CD4-positive, alpha-beta T cell treated with Interleukin-10 for 1 hour (primary cell): ENCODE measurements around the gene FBXO3.
"Not testable (repeated sequence)": the region's sequence is repeated elsewhere in the genome, so short reads cannot be mapped to it uniquely, and the experiment has no call there.

Experiments used
- DNase-seq: peaks from one replicate; pipeline ENCODE4 v3.0.0-alpha.2; 2020

FBXO3 gene

GRCh38 chr11:33772300-33772699 lies 2.0 kb downstream of the FBXO3 start:
- no peak for DNase-seq

- DNase-seq, result no peak
These were observed 4.1 kb downstream of the FBXO3 start for GRCh38 chr11:33770236-33770635.

GRCh38 chr11:33769542-33769941 lies 4.8 kb downstream of the FBXO3 start:
- DNase-seq, result no peak

- no peak for DNase-seq
These were observed 6.7 kb downstream of the FBXO3 start for GRCh38 chr11:33767624-33768023.

- DNase-seq, result no peak
These were observed 8.2 kb downstream of the FBXO3 start for GRCh38 chr11:33766085-33766484.

GRCh38 chr11:33761471-33761870 lies 12.8 kb downstream of the FBXO3 start:
- no peak for DNase-seq

- no peak for DNase-seq
These were observed 20.9 kb downstream of the FBXO3 start for GRCh38 chr11:33753304-33753967.

- no peak for DNase-seq
These were observed 22.4 kb downstream of the FBXO3 start for GRCh38 chr11:33751878-33752277.

GRCh38 chr11:33747979-33748378 lies 26.3 kb downstream of the FBXO3 start:
- DNase-seq, result no peak

- no peak for DNase-seq
These were observed 31.0 kb downstream of the FBXO3 start for GRCh38 chr11:33743291-33743690.

GRCh38 chr11:33742249-33742851 lies 32.0 kb downstream of the FBXO3 start:
- peak; percentile 40 for DNase-seq

- no peak for DNase-seq
These were observed 32.5 kb downstream of the FBXO3 start for GRCh38 chr11:33741806-33742205.

GRCh38 chr11:33737362-33737821 lies 36.9 kb downstream of the FBXO3 start:
- no peak for DNase-seq

GRCh38 chr11:33736148-33736812 lies 38.0 kb downstream of the FBXO3 start, which contains the start of gene CD59:
Gene CD59 (minus strand): TSS chr11:33736423. CDS start chr11:33722445, 13,978 bp downstream.
- DNase-seq, result peak; percentile 91

- DNase-seq, result peak; percentile 54
These were observed 38.8 kb downstream of the FBXO3 start for GRCh38 chr11:33735271-33736147.

GRCh38 chr11:33734441-33735270 lies 39.7 kb downstream of the FBXO3 start:
- DNase-seq, result no peak

- DNase-seq, result no peak
These were observed 40.3 kb downstream of the FBXO3 start for GRCh38 chr11:33733980-33734379.

- DNase-seq, result no peak
These were observed 42.4 kb downstream of the FBXO3 start for GRCh38 chr11:33731723-33732531.

- DNase-seq, result no peak
These were observed 43.6 kb downstream of the FBXO3 start for GRCh38 chr11:33730716-33731115.

GRCh38 chr11:33729072-33729664 lies 45.2 kb downstream of the FBXO3 start:
- DNase-seq, result not testable (repeated sequence)

- DNase-seq, result not testable (repeated sequence)
These were observed 46.8 kb downstream of the FBXO3 start for GRCh38 chr11:33727539-33727938.
